HAP-1 (cell line): Measurements from ENCODE around the gene DENND1A.

Experiments
- DNase-seq, 2 experiments: peaks; one replicate each; pipeline ENCODE4 v3.0.0-alpha.2; 2016 to 2020; ENCODE audit warnings: low spot score in 2 of 2
- H3K27me3 ChIP-seq: fragments of 250-450 bp; sonication (Bioruptor Pico); 2 replicates; pipeline ENCODE4 v1.5.1; 2020; ENCODE audit warnings: low read depth, mild to moderate bottlenecking, moderate library complexity
- H3K36me3 ChIP-seq: fragments of 250-450 bp; sonication (Bioruptor Pico); replicated peaks from 2 replicates; pipeline ENCODE4 v1.5.1; 2020; ENCODE audit warnings: mild to moderate bottlenecking
- H3K4me1 ChIP-seq: fragments of 250-450 bp; sonication (Bioruptor Pico); 2 replicates; pipeline ENCODE4 v1.5.1; 2020; ENCODE audit warnings: mild to moderate bottlenecking
- H3K4me3 ChIP-seq: fragments of 250-450 bp; sonication (Bioruptor Pico); 2 replicates; pipeline ENCODE4 v1.5.1; 2020; ENCODE audit warnings: mild to moderate bottlenecking, moderate library complexity
- H3K9me3 ChIP-seq: fragments of 250-450 bp; sonication (Bioruptor Pico); 2 replicates; pipeline ENCODE4 v1.5.1; 2020; ENCODE audit warnings: mild to moderate bottlenecking, moderate library complexity
- in situ Hi-C: fragments of 300-500 bp; cut with MboI; formaldehyde crosslinking; loops from 3 replicates; pipeline ENCODE4 v1.14.3; 2020; ENCODE audit warnings: low sequenced_read_pairs, inconsistent platforms, mixed read lengths

DENND1A gene

DNA sequence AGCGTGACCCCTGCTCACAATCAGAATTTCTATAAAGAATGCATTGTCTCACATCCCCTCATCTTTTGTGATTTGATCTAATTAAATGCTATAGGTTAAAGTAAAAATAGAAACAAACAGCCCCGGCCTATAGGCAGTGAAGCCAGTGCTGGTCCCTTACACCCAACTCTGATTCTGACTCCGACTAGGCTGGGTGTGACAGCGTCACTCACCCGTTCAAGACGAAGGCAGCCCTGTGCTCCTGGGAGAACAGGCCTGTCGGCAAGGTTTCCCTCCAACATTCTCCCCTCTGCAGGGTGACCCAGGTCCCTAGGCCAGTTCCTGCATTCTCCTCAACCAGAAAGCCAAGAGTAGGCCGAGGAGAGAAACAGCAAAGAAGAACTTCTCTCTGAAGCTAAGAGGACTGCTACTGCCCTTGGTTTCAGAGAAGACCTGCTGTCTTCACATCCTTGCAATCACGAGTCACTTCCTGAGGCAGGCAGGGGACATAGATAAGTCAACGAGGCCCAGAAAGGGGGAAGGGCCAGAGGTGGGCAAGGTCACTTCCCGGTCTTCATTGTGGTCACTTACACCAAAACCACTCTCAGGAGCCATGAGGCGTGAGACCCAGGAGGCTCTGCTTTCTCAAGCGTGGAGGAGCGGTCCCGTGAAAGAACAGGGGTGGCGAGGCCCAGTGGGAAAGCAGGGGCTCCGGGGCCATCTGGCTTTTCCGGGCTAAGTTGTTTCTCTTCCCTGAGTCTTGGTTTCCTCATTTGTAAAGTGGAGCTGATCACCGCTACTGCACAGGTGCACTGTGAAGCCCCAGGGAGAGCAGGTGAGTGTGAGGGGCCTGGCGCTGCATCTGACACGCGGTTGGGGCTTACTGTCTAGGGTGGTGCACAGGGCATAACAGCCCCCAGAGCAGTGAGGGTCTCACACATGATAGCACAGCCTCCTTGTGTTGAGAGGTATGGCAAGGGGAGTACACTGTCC is 373.2 kb downstream of the DENND1A start:
- no peaks in the 10 kb centered on the region for H3K9me3 ChIP-seq
- in situ Hi-C loops: no loop called here
- DNase-seq: no peak

DNA sequence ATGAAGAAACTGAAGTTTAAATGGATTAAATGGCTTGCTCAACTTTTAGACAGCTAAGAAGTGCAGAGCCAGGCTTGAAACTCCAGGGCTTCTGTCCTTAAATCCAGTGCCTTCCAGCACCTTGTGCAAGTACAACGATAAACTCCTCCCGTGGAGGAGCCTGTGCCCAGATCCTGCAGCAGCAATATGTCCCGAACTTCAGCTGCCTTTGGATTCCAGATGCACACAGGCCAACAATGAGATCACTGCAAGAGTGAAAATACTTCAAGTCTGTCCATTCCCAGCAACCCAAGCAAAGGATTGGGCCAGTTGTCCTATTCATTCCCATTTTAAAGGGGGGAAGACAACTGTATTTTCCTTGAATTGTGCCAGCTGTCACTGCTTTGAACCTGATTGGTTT is 374.3 kb downstream of the DENND1A start:
- no peaks in the 10 kb centered on the region for H3K27me3 ChIP-seq
- in situ Hi-C loops: no loop called here

More for the DNA sequence above, 373.2 kb downstream of the DENND1A start:
- no peaks in the 10 kb centered on the region for H3K4me1 ChIP-seq
- H3K36me3 ChIP-seq: no peaks in the 10 kb centered on the region
- H3K27me3 ChIP-seq: no peaks in the 10 kb centered on the region
- H3K4me3 ChIP-seq: no peak overlapping the region

DNA sequence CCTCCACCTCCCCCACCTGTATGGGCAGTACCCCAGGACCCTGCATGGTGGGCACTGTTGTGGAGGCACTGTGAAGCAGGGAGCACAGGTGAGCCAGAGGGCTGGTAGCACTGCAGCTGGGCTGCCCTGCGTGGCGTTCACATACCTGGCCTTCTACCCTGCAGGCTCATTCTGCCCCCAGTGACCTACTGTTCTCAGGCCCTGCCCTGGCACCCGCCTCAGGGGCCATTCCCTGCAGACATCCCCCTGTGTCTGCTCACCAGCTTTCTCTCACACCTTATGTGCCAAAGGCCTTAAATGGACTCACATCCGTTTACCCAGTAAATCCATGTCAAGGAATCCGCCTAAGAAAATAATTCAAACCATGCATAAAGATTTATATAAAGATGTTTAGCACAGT is 377.4 kb downstream of the DENND1A start:
- no peaks in the 10 kb centered on the region for H3K36me3 ChIP-seq

More for the DNA sequence above, 374.3 kb downstream of the DENND1A start:
- DNase-seq: no peak
- Histone ChIP-seq H3K36me3 (no peaks in the 10 kb centered on the region), H3K4me1 (no peaks in the 10 kb centered on the region), H3K9me3 (no peaks in the 10 kb centered on the region), H3K4me3 (no peak overlapping the region)

DNA sequence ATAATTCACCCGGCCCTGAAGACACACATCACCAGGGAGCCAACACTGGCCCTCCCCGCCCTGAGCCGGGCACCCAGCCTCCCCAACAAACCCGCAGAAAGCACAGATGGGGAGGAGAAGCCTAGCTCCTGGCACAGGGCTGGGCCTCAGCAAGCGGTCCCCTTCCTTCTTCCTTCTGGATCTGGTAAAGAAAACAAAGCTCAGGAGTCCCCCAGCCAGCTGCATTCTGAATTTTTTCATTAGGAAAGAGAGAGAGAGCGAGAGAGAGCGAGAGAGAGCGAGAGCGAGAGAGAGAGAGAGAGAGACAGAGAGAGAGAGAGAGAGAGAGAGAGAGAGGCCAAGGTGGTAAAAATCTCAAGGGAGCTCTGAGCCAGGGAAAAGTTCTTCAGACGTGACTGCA is 378.2 kb downstream of the DENND1A start:
- H3K9me3 ChIP-seq: no peaks in the 10 kb centered on the region
- no peak overlapping the region for H3K4me3 ChIP-seq
- H3K36me3 ChIP-seq: no peaks in the 10 kb centered on the region
- in situ Hi-C loops: no loop called here
- H3K27me3 ChIP-seq: no peaks in the 10 kb centered on the region
- DNase-seq: no peak
- no peaks in the 10 kb centered on the region for H3K4me1 ChIP-seq

More for the DNA sequence above, 377.4 kb downstream of the DENND1A start:
- no peaks in the 10 kb centered on the region for H3K4me1 ChIP-seq
- H3K4me3 ChIP-seq: no peak overlapping the region
- DNase-seq: no peak
- H3K27me3 ChIP-seq: no peaks in the 10 kb centered on the region
- no peaks in the 10 kb centered on the region for H3K9me3 ChIP-seq
- in situ Hi-C loops: no loop called here

DNA sequence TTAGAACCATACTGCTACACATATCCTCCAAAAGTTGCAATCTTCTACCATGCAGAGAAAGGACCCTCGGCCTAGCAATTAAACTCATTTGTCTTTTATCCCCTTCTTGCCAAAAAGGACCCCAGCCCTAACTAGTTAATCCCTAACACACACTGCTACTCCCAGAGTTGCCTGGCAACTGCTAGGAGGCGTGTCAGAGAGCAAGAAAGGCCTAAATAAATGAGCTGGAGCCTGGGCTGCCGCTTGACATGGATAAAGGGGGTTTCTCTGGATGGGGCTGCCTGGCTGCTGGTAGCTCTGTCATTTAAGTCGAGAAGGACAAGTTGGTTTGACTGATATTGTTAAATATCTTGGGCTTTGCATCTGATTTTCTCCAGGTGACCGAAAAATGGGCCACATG is 379.1 kb downstream of the DENND1A start:
- Histone ChIP-seq H3K4me1 (no peaks in the 10 kb centered on the region), H3K4me3 (no peak overlapping the region), H3K36me3 (no peaks in the 10 kb centered on the region), H3K9me3 (no peaks in the 10 kb centered on the region), H3K27me3 (no peaks in the 10 kb centered on the region)
- in situ Hi-C loops: no loop called here
- DNase-seq: peak in 1 of 2 experiments; percentile 29

DNA sequence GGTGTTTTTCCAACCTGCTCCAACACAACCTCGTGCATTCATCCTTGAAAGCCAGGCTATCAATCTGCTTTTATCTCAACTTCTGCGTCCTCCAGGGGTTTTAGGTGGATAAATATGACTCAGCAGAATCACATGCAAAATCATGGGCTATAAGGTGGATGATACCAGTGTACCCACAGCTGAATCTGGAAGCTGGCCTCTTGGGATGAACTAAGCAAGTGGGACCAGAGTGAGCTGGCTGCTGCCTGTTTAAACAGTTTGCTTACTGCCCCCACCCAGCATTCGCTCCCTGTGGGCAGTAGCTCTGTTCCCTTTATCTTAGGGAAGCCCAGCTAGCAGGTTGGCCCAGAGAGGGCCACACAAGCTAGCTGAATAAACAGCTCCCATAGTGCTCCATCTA is 379.9 kb downstream of the DENND1A start:
- DNase-seq: no peak
- in situ Hi-C loops: no loop called here
- H3K4me1 ChIP-seq: no peaks in the 10 kb centered on the region
- H3K9me3 ChIP-seq: no peaks in the 10 kb centered on the region
- H3K36me3 ChIP-seq: no peaks in the 10 kb centered on the region
- H3K27me3 ChIP-seq: no peaks in the 10 kb centered on the region
- H3K4me3 ChIP-seq: no peak overlapping the region

DNA sequence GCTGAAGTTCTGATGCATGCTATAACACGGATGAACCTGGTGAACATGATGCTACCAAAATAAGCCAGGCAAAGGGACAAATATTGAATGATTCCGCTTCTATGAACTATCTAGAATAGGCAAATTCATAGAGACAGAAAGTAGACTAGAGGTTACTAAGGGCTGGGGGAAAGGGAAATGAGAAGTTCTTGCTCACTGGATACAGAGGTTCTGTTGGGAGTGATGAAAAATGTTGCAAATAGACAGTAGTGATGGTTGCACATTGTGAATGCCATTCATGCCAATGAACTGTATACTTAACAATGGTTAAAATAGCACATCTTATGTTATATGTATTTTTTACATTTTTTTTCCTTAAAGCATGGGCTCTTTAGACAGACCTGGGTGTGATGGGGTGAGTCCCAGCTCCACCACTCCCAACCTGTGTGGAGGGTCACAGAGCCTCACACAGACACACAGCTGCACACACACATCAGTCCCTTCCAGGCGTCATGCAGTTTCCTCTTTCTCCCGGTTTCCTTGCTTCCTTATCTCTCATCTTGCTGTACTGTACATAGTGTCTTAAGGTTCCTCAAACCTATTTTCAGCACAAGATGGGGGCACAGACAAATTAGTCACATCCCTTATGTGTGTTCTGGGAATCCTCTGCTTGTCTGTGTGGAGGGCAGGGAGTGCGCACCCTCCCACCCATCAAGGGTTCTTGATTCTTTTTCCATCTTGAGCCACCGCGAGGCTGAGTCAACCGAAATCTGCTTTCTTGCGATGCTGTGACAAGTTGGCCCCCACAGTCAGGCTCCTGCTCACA is 381.0 kb downstream of the DENND1A start:
- DNase-seq: no peak
- in situ Hi-C loops: loop anchor here (10.0 to 25.0 kb wide), 2 partner anchors 486 to 763 kb away; no protein-coding TSS in a partner anchor
- no peaks in the 10 kb centered on the region for H3K27me3 ChIP-seq
- no peak overlapping the region for H3K4me3 ChIP-seq
- no peaks in the 10 kb centered on the region for H3K36me3 ChIP-seq
- H3K4me1 ChIP-seq: no peaks in the 10 kb centered on the region
- no peaks in the 10 kb centered on the region for H3K9me3 ChIP-seq

DNA sequence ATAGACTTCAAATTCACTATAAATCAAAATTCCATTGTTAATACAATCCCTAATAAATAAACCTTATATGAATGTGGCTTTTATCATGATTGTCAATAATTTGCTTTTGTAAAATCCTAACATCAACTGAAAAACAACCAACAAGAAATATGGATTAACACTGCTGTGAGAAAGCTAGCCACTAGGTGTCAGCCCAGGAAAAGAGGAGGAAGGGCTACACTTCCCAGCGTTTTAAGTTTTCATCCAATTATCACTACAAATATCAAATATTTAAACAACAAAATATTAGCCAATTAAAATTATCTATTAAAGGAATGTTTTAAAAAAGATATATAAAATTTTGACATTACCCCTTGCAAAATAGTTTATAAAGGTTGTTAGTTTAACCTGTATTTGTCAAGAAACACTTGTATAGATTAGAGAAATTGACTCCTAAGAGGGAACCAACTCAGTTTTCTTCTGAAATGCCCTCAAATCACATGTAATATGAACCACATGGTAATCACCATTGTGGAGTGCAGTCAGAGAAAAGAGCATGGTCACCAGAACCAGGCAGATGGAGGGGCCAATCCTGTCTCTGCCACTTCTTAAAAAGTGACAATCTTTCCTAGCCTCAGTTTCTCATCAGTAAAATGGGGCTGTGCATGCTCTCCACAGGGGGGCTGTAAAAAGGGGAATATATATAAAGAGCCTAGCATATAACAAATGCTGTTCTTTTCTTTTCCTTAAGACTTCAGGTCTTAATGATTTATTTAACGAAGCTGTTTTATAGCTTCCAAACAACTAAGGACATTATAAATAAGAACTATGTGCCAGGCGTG is 385.7 kb downstream of the DENND1A start:
- peak; percentile 24 to 52 for DNase-seq
- in situ Hi-C loops: loop anchor here (10.0 to 25.0 kb wide), 2 partner anchors 491 to 768 kb away; no protein-coding TSS in a partner anchor

DNA sequence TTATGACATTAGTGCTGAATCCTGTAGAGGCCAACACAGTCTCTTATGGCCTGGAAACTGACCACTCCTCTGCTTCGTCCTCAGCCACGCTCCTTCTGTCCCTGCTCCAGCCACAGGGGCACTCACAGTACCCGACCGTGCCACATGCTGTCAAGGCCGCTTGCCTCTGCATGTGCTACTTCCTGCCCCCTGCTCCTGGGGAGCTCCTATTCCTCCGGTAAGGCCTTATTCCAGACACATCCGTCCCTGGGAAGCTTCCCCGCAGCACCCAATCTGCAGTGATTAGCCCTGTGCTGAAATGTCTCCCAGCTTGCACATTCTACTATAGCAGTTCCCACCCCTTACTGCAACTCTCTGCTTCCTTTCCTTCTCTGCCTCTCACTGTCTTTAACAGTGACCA is 386.4 kb downstream of the DENND1A start:
- Histone ChIP-seq H3K9me3 (no peaks in the 10 kb centered on the region), H3K4me1 (peaks cover 6% of the 10 kb centered on the region), H3K36me3 (no peaks in the 10 kb centered on the region), H3K27me3 (no peaks in the 10 kb centered on the region; the same call in 1 of the 2 replicates), H3K4me3 (no peak overlapping the region)
- in situ Hi-C loops: loop anchor here (10.0 to 25.0 kb wide), 2 partner anchors 491 to 769 kb away; no protein-coding TSS in a partner anchor
- no peak for DNase-seq

More for the DNA sequence above, 385.7 kb downstream of the DENND1A start:
- H3K4me1 ChIP-seq: peaks cover 6% of the 10 kb centered on the region
- no peaks in the 10 kb centered on the region; the same call in 1 of the 2 replicates for H3K27me3 ChIP-seq
- H3K36me3 ChIP-seq: no peaks in the 10 kb centered on the region
- no peak overlapping the region for H3K4me3 ChIP-seq
- no peaks in the 10 kb centered on the region for H3K9me3 ChIP-seq

DNA sequence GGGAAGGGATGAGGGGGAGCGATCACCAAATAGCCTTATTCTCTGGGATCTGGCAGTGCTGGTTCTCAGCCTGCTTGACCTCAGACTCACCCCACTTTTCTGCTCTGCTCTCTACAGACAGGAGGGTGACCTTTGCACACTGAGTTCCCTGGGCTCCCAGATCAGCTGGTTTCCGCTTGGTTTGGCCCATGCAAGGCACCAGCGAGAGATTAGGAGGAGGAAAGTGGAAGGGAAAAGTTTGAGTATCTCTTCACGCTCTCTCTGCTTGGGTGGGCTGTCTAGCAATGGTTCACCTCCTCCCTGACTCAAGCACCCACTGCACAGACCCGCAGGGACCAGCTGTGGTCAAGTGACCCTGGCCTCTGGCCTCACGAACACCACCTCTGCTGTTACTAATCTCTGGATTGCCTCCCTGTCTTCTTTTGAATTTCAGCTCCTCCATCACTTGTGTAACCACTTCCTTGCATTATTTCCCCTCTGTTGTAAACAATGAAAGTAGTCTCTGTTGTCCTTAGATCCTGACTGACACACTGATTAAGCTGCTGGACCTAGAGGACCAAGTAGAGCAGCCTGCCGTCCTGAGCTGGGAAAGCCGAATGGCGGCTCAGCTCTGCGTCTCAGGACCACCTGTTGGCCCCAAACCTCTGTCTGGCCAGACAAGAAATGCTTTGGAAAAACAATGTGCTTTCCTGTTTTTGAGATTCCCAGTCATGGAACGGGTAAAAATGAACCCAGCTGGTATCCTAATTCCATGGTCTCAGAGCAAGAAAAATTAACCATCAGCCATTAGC is 387.3 kb downstream of the DENND1A start:
- H3K36me3 ChIP-seq: no peaks in the 10 kb centered on the region
- no peak for DNase-seq
- peaks cover 6% of the 10 kb centered on the region for H3K4me1 ChIP-seq
- no peak overlapping the region for H3K4me3 ChIP-seq
- H3K27me3 ChIP-seq: no peaks in the 10 kb centered on the region; the same call in 1 of the 2 replicates
- no peaks in the 10 kb centered on the region for H3K9me3 ChIP-seq
- in situ Hi-C loops: loop anchor here (10.0 to 25.0 kb wide), 2 partner anchors 492 to 770 kb away; no protein-coding TSS in a partner anchor

DNA sequence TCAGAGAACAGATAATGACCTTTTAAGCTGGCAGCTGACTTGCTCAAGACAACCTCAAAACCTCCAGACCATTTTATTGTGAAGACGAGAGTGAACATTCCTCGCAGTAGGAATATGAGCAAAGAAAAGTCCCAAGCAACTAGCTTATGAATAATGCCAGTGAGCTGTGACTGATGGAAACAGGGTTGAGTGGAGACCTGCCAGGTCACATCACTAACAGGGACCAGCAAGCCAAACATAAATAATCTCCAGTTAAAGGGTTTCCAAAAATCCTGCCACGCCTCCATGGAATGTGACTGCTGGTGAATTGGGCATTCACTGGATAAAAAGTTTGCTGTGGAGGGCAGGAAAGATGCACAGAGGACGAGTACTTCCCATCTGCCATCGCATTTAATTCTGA is 388.5 kb downstream of the DENND1A start:
- Histone ChIP-seq H3K9me3 (no peaks in the 10 kb centered on the region), H3K27me3 (no peaks in the 10 kb centered on the region; the same call in 1 of the 2 replicates), H3K4me3 (no peak overlapping the region), H3K36me3 (no peaks in the 10 kb centered on the region), H3K4me1 (peaks cover 6% of the 10 kb centered on the region)
- in situ Hi-C loops: loop anchor here (10.0 to 25.0 kb wide), 2 partner anchors 493 to 771 kb away; no protein-coding TSS in a partner anchor
- DNase-seq: peak; percentile 4 to 11

DNA sequence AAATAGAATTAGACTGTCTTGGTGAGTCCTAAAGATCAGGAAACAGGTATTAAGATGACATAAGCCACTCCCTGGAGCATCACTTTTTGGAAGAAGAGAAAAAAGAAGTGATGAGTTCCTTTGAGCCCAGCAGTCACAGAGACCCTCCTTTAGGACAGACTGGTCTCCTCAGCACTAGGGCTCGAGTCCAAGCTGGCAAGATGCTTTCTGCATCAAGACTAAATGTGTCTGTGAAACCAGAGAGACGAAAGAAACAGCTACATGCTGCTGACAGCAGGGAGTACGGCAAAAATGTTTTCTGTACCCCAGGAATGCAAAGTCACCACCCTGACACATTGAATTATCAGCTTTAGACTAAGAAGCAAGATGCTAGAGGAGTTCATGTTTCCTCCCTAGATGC is 389.5 kb downstream of the DENND1A start:
- in situ Hi-C loops: loop anchor here (10.0 to 25.0 kb wide), 2 partner anchors 494 to 772 kb away; no protein-coding TSS in a partner anchor
- H3K4me3 ChIP-seq: no peak overlapping the region
- H3K9me3 ChIP-seq: no peaks in the 10 kb centered on the region
- peaks cover 6% of the 10 kb centered on the region for H3K4me1 ChIP-seq
- H3K27me3 ChIP-seq: no peaks in the 10 kb centered on the region; the same call in 1 of the 2 replicates
- no peaks in the 10 kb centered on the region for H3K36me3 ChIP-seq
- DNase-seq: no peak
